NCI-H82 treated with DMSO at 0.1 percent for 48 hours (cell line): ENCODE results near the gene SRM.
A peak's percentile ranks its signal among the peaks of the same experiment; 100 is the strongest.
"Not testable (repeated sequence)": the region's sequence is repeated elsewhere in the genome, so short reads cannot be mapped to it uniquely, and the experiment has no call there.

Source experiments
- DNase-seq: peaks from one replicate; lab custom pipeline; 2025; ENCODE audit not compliant: unreplicated experiment; lab: John Stamatoyannopoulos, UW

Gene SRM

GRCh38 chr1:11023201-11023600 lies 36.6 kb downstream of the SRM start:
- no peak for DNase-seq

- no peak for DNase-seq
Observed at GRCh38 chr1:11019971-11020370, 39.8 kb downstream of the SRM start.

- not testable (repeated sequence) for DNase-seq
Observed at GRCh38 chr1:11019358-11019757, 40.5 kb downstream of the SRM start.

- DNase-seq: no peak
Observed at GRCh38 chr1:11013160-11013531, 46.7 kb downstream of the SRM start.

- DNase-seq: peak; percentile 83
Observed at GRCh38 chr1:11012260-11013159, 47.3 kb downstream of the SRM start, which contains the start of gene TARDBP. Gene TARDBP (plus strand): TSS chr1:11012654. CDS start chr1:11013728, 1,074 bp downstream.
